Duodenal mucosa (tissue), 2 donors: ENCODE results near the gene NOCT.
A peak's percentile ranks its signal among the peaks of the same experiment; 100 is the strongest.

ENCODE experiments used
- H3K27ac ChIP-seq: one replicate; pipeline ENCODE4 v1.7.0; 2013; ENCODE audit warnings: low read depth, low read length
- H3K27me3 ChIP-seq, 2 donors: one replicate each; pipeline ENCODE4 v1.7.0; 2013; ENCODE audit warnings: low read length in 2 of 2, control low read depth in 1 of 2; ENCODE audit not compliant: insufficient read depth in 2 of 2, control insufficient read depth in 1 of 2
- H3K36me3 ChIP-seq, 2 donors: one replicate each; pipeline ENCODE4 v1.7.0; 2013; ENCODE audit warnings: low read length in 2 of 2, control low read depth in 1 of 2; ENCODE audit not compliant: insufficient read depth in 2 of 2, control insufficient read depth in 1 of 2
- H3K4me1 ChIP-seq, 2 donors: one replicate each; pipeline ENCODE4 v1.7.0; 2013; ENCODE audit warnings: low read length in 2 of 2, control low read depth in 1 of 2; ENCODE audit not compliant: insufficient read depth in 2 of 2, control insufficient read depth in 1 of 2
- H3K4me3 ChIP-seq, 2 donors: one replicate each; pipeline ENCODE4 v1.7.0; 2013; ENCODE audit warnings: low read length in 2 of 2, low read depth in 1 of 2
- H3K9ac ChIP-seq, 2 donors: one replicate each; pipeline ENCODE4 v1.7.0; 2013; ENCODE audit warnings: low read length in 2 of 2, low read depth in 1 of 2
- H3K9me3 ChIP-seq, 2 donors: one replicate each; pipeline ENCODE4 v1.7.0; 2013; ENCODE audit warnings: low read length in 2 of 2, control low read depth in 1 of 2; ENCODE audit not compliant: control insufficient read depth in 1 of 2

NOCT gene, protein sequence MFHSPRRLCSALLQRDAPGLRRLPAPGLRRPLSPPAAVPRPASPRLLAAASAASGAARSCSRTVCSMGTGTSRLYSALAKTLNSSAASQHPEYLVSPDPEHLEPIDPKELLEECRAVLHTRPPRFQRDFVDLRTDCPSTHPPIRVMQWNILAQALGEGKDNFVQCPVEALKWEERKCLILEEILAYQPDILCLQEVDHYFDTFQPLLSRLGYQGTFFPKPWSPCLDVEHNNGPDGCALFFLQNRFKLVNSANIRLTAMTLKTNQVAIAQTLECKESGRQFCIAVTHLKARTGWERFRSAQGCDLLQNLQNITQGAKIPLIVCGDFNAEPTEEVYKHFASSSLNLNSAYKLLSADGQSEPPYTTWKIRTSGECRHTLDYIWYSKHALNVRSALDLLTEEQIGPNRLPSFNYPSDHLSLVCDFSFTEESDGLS

DNA sequence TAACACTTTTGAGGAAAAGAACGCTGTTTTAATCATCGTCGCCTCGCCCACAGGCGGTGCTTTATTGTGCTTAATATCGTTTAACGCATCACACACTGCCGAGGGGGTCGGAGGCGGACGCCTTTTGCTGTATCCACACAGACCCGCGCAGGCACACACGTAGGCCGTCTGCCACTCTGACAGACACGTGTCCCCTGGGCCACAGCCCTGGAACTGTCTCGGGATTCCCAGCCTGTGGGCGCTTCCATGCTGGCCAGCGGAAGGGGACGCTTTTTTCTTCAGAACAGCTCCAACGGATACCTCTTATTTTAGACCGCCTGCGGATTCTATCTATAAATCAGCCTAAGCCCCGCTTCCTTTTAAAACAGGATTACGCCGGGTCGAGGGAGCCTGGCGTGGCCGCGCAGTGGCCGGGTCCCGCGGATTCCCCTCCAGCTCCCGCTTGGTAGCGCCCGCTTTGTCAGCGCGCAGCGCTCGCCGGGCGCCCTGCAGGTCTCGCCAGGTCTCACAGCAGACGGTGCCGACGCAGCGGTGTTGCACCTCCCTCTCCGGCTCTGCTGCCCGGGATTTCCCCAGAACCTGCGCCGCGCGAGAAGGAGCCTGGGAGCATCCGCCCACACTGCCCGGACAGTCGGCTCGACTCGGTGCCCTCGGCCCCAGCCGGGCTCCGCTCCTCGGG, at the start of gene NOCT:
TSS of gene NOCT (plus strand) at position 513 of the 679 bp plus-strand sequence. CDS start 201 bp downstream, outside the sequence.
- Histone ChIP-seq H3K36me3 (no peaks in the 10 kb centered on the region), H3K4me1 (peaks cover 19 to 24% of the 10 kb centered on the region in 2 donors), H3K27me3 (no peaks in the 10 kb centered on the region)

DNA sequence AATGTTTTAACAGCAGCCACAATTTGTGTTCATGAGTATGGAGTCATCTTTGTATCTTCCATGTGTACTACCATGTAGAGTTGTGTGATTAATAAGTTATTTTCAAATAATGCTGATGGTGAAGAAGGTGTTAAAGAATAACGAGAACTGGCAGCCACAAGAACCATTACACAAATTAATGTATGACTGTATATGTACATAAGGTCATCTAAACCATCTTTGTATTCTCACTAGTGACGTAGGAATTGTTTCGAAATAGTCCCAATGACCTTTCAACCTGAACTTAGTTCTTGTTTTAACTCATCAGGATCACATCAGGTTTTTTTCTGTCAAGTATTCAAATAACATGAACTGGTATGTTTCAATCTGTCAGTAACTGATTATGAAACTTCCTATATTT, 48.3 kb upstream of the NOCT start:
- Histone ChIP-seq H3K4me3 (no peak overlapping the region), H3K9me3 (no peaks in the 10 kb centered on the region), H3K27ac (no peak overlapping the region), H3K36me3 (no peaks in the 10 kb centered on the region), H3K4me1 (no peaks in the 10 kb centered on the region), H3K27me3 (no peaks in the 10 kb centered on the region), H3K9ac (no peak overlapping the region)

More for the DNA sequence above, at the start of gene NOCT:
- Histone ChIP-seq H3K4me3 (peak within 1 kb of the TSS; percentile 75 to 91), H3K9me3 (no peaks in the 10 kb centered on the region), H3K9ac (peak within 1 kb of the TSS; percentile 50 to 67), H3K27ac (peak within 1 kb of the TSS; percentile 83)

DNA sequence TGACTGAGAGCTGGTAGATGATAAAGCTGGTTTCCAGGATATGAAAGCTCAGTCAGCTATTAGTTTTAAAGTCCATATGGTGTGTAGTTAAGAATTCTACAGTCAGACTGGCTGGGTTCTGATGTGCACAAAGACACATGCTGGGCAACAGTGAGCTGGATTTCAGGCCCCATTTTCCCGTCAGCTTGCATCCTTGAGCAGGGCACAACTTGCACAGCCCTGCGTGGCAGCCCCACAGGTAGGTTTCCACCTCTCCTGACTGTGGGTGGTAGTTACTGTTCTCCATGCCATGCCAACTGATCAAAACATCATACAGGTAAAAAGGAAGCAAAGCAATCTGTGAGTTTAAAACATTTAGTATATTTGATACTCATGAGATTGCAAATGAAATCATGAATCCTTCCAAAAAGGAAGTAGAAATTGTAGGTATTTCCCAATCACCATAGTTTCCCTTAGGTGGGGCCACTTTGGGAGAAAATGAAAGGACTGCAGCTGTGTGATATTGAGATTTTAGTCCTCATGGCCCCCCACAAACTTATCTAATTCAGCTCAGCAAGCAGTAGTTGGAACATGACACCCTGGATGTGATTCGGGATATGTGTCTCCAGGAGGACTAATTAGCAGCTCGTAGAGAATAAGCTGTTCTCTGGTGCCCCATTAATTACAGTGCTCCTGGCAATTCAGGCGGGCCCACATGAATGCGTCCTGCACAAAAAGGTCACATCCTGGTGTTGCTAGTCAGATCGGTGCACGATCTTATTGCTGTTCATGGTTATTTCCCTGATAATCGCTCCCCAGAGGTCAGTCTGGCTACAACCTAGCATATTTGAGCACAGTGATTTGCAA, 42.4 kb upstream of the NOCT start:
- no peak overlapping the region for H3K4me3 ChIP-seq
- no peaks in the 10 kb centered on the region for H3K9me3 ChIP-seq
- no peaks in the 10 kb centered on the region for H3K4me1 ChIP-seq
- no peak overlapping the region for H3K9ac ChIP-seq
- no peaks in the 10 kb centered on the region for H3K36me3 ChIP-seq
- H3K27me3 ChIP-seq, result no peaks in the 10 kb centered on the region
- H3K27ac ChIP-seq, result no peak overlapping the region

DNA sequence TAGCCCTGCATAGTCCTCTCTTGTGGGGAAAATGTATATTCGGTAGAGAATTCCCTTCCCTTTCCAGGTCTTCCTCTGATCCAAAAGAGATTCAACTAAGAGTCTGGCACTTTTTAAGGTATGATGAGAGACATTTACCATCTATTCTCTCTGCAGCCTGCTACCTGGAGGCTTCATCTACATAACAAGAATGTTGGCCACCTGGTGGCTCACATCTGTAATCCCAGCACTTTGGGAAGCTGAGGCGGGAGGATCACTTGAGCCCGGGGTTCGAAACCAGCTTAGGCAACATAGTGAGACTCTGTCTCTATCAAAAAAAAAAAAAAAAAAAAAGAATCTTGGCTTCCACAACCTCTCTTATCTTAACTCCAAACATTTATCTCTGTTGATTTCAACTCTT, 40.4 kb upstream of the NOCT start:
- no peaks in the 10 kb centered on the region for H3K27me3 ChIP-seq
- H3K4me3 ChIP-seq, result no peak overlapping the region
- no peaks in the 10 kb centered on the region for H3K9me3 ChIP-seq
- H3K36me3 ChIP-seq, result no peaks in the 10 kb centered on the region
- H3K27ac ChIP-seq, result no peak overlapping the region
- H3K9ac ChIP-seq, result no peak overlapping the region
- no peaks in the 10 kb centered on the region for H3K4me1 ChIP-seq

DNA sequence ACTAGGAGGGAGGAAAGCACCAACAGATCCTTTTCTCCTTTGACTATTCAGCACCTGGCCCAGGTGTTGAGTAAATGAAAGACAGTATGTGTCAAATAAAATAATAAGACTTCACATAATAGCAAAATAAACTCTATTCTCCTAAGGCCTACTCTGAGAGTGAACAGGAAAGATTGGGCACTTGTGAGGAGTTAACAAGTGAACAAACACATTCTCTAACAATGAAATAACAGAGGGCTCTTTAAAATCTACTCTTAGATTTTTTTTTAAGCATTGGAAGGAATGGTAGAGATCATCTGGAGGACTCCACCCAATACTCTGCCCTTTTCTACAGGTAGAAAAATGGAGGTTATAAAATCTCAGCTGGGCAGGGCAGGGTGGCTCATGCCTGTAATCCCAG, 39.1 kb upstream of the NOCT start:
- Histone ChIP-seq H3K27ac (no peak overlapping the region), H3K4me1 (no peaks in the 10 kb centered on the region), H3K9me3 (no peaks in the 10 kb centered on the region)

DNA sequence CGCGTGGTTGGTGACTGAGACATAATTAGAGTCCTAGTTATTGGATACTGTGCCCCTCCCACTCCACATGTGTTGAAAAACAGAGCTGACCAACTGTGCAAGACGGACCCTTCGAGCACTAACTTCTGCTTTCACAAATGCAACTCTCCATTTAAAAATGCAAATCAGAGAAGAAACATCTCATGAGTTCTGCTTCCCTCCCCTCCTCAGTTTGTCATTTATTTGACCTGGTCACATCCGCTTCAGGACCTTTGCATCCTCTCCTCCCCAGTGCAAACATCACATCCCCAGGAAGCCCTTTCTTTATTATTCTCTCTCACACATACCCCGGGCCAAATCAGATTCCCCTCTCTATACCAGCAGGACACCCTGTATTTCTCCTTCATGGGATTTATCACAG, 38.1 kb upstream of the NOCT start:
- Histone ChIP-seq H3K4me3 (no peak overlapping the region), H3K27ac (no peak overlapping the region), H3K27me3 (no peaks in the 10 kb centered on the region), H3K36me3 (no peaks in the 10 kb centered on the region), H3K9ac (no peak overlapping the region), H3K9me3 (no peaks in the 10 kb centered on the region), H3K4me1 (no peaks in the 10 kb centered on the region)

More for the DNA sequence above, 39.1 kb upstream of the NOCT start:
- no peak overlapping the region for H3K4me3 ChIP-seq
- H3K36me3 ChIP-seq, result no peaks in the 10 kb centered on the region
- no peak overlapping the region for H3K9ac ChIP-seq
- no peaks in the 10 kb centered on the region for H3K27me3 ChIP-seq

DNA sequence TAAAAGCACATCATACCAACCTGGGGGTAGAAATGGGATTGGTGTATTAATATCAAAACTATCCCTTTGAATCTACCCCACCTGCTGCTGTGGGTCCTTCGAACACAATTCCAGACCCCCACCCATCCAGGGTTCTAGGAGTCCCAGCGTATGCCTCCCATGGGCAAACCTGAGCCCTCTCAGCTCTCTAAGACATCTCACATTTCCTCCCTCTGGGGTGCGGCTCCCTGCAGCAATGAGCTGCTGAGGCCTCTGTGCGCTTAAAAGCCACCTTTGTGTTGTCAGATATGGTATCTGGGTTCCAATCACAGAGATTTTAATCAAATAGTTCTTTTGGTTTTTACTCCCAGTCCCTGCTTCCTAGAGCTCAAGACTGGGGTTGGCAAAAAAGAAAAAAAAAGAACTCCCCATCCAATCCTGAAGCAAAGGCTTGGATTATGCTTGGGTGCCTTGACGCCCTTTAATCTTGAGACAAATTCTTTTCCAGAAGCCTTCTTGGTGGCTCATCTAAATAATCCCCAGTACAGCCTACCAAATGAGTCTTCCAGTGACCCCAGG, 37.5 kb upstream of the NOCT start:
- H3K4me3 ChIP-seq, result no peak overlapping the region
- H3K27ac ChIP-seq, result no peak overlapping the region

DNA sequence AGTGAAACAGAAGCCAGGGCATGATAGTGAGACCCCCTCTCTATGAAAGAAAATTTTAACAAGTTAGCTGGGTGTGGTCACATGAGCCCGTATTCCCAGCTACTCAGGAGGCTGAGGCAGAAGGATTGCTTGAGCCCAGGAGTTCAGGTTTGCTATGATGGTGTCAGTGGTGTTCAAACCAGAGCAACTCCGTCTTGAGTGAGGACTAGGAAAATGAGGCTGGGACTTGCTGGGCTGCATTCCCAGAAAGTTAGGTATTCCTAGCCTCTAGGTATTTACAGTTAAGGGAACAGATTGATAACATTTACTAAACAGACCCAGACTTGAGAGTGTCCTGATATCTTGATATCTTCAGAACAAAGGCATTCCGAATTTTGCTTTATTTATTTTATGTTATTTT, 37.0 kb upstream of the NOCT start:
- no peaks in the 10 kb centered on the region for H3K36me3 ChIP-seq
- H3K9me3 ChIP-seq, result no peaks in the 10 kb centered on the region
- no peaks in the 10 kb centered on the region for H3K27me3 ChIP-seq
- H3K27ac ChIP-seq, result no peak overlapping the region
- H3K4me3 ChIP-seq, result no peak overlapping the region
- H3K4me1 ChIP-seq, result no peaks in the 10 kb centered on the region
- H3K9ac ChIP-seq, result no peak overlapping the region

More for the DNA sequence above, 37.5 kb upstream of the NOCT start:
- Histone ChIP-seq H3K27me3 (no peaks in the 10 kb centered on the region), H3K9me3 (no peaks in the 10 kb centered on the region), H3K4me1 (no peaks in the 10 kb centered on the region), H3K9ac (no peak overlapping the region), H3K36me3 (no peaks in the 10 kb centered on the region)

DNA sequence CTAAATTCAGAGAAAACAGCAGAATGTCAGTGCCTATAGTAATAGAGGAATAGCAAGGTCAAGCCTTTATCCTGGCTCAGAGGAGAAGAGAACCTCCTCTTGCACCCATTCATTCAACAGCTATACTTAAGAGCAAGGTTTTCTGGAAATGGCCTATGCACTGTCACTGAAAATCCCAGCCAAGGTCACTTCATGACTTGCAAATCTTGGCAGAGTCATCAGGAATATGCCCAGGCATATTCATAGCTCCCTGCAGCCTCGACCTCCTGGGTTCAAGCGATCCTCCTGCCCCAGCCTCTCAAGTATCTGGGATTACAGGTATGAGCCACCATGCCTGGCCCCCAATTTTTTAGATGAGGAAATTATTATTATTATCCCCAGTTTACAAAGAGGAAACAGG, 35.8 kb upstream of the NOCT start:
- Histone ChIP-seq H3K4me1 (no peaks in the 10 kb centered on the region), H3K9me3 (no peaks in the 10 kb centered on the region), H3K27me3 (no peaks in the 10 kb centered on the region), H3K4me3 (no peak overlapping the region), H3K36me3 (no peaks in the 10 kb centered on the region), H3K9ac (no peak overlapping the region), H3K27ac (no peak overlapping the region)
